Lung (tissue), 12 donors: Measurements from ENCODE around the gene PRPF39. TPM values are rescaled to one million over a fixed set of nuclear protein-coding genes. Genes with fewer than 3 reads are reported as not detected.

Source experiments
- ATAC-seq: fragments of 200-7000 bp; cut with Tn5 transposase; one replicate; pipeline ENCODE4 v1.9.1; 2020; ENCODE audit warnings: moderate number of reproducible peaks; ENCODE audit not compliant: insufficient read depth, low FRiP score
- DNase-seq, 3 donors: peaks; one replicate each; pipeline ENCODE4 v3.0.0-alpha.2; 2013 to 2017
- H3K27ac ChIP-seq, 2 donors: one replicate each; pipeline ENCODE4 v1.5.1; 2013; ENCODE audit warnings: mild to moderate bottlenecking in 2 of 2, moderate library complexity in 2 of 2, control low read depth in 1 of 2, inconsistent platforms in 1 of 2, low read depth in 1 of 2, low read length in 1 of 2
- H3K27me3 ChIP-seq, 3 donors: one replicate each; pipeline ENCODE4 v1.5.1; 2013; ENCODE audit warnings: low read length in 2 of 3; ENCODE audit not compliant: control insufficient read depth in 3 of 3, insufficient read depth in 3 of 3
- H3K36me3 ChIP-seq, 4 donors: one replicate each; pipeline ENCODE4 v1.5.1; 2013; ENCODE audit warnings: low read length in 4 of 4, mild to moderate bottlenecking in 1 of 4, moderate library complexity in 1 of 4; ENCODE audit not compliant: control insufficient read depth in 4 of 4, insufficient read depth in 4 of 4
- H3K4me1 ChIP-seq, 5 donors: one replicate each; pipeline ENCODE4 v1.5.1; 2013; ENCODE audit warnings: low read length in 5 of 5, mild to moderate bottlenecking in 2 of 5, moderate library complexity in 1 of 5; ENCODE audit not compliant: control insufficient read depth in 5 of 5, insufficient read depth in 5 of 5
- H3K4me3 ChIP-seq: one replicate; pipeline ENCODE4 v1.5.1; 2013; ENCODE audit warnings: mild to moderate bottlenecking, control low read depth, moderate library complexity
- H3K9ac ChIP-seq, 2 donors: one replicate each; pipeline ENCODE4 v1.5.1; 2013; ENCODE audit warnings: low read length in 2 of 2, control low read depth in 1 of 2; ENCODE audit not compliant: insufficient read depth in 1 of 2
- H3K9me3 ChIP-seq, 4 donors: one replicate each; pipeline ENCODE4 v1.5.1; 2013; ENCODE audit warnings: low read length in 3 of 4, mild to moderate bottlenecking in 1 of 4, moderate library complexity in 1 of 4; ENCODE audit not compliant: control insufficient read depth in 4 of 4, insufficient read depth in 3 of 4
- CTCF ChIP-seq: IDR thresholded peaks from 2 replicates; pipeline ENCODE4 v1.5.1; 2012; ENCODE audit warnings: mild to moderate bottlenecking; ENCODE audit errors: control extremely low read depth, extremely low read depth
- WGBS, 2 donors: extraction: QIAGEN DNeasy Blood & Tissue Kit; methylation state at CpG; one replicate each; pipeline ENCODE4 v1.1.7; 2013; 5-methylcytosine and 5-hydroxymethylcytosine counted together
- polyA plus RNA-seq, 2 donors: library from polyadenylated mRNA; stranded (reverse); fragments of 200-250 nt; gene quantifications; one replicate each; pipeline ENCODE4 v1.2.1, GENCODE V29; 2013
- total RNA-seq, 2 donors: library from RNA; depleted of rRNA in 1 of 2; stranded (reverse); fragments of >200 nt in 1 of 2; gene quantifications; one replicate each; pipeline ENCODE4 v1.2.1, GENCODE V29; 2014 to 2021
- donor health status: control.
- donor health status: control.
- donor health status: Bipolar disorder and iron deficiency.
- donor health status: healthy.
- donor health status: DM: yes; HTN: yes; CAD: no.

The PRPF39 gene
- total and polyA plus RNA-seq, 4 donors: 10.9 to 79.7 (median 29.7) TPM

GRCh38 chr14:45048385-45048784 is 35.5 kb upstream of the PRPF39 start:
- WGBS, 2 donors: 96 to 98% methylated on average over 2 of the region's 2 CpGs

GRCh38 chr14:45051180-45051579 is 32.7 kb upstream of the PRPF39 start:
- peaks cover 8 to 16% (median 13%) of the 10 kb centered on the region in 4 donors for H3K36me3 ChIP-seq
- no peak overlapping the region for H3K9ac ChIP-seq
- H3K27ac ChIP-seq: no peak overlapping the region
- DNase-seq (no peak), ATAC-seq (no peak)
- TF ChIP-seq CTCF: no peak
- no peaks in the 10 kb centered on the region for H3K9me3 ChIP-seq
- no peaks in the 10 kb centered on the region for H3K4me1 ChIP-seq
- H3K4me3 ChIP-seq: no peak overlapping the region
- H3K27me3 ChIP-seq: no peaks in the 10 kb centered on the region

More at GRCh38 chr14:45048385-45048784, 35.5 kb upstream of the PRPF39 start:
- no peaks in the 10 kb centered on the region for H3K27me3 ChIP-seq
- H3K27ac ChIP-seq: no peak overlapping the region
- H3K4me1 ChIP-seq: no peaks in the 10 kb centered on the region
- no peaks in the 10 kb centered on the region for H3K9me3 ChIP-seq
- peaks cover 9 to 15% (median 12%) of the 10 kb centered on the region in 4 donors for H3K36me3 ChIP-seq
- ATAC-seq (no peak), DNase-seq (no peak)
- H3K9ac ChIP-seq: no peak overlapping the region
- no peak overlapping the region for H3K4me3 ChIP-seq
- TF ChIP-seq CTCF: no peak

GRCh38 chr14:45051896-45052295 is 32.0 kb upstream of the PRPF39 start:
- WGBS, 2 donors: 93 to 97% methylated on average over 4 of the region's 4 CpGs
- ATAC-seq (no peak), DNase-seq (no peak)
- no peaks in the 10 kb centered on the region for H3K9me3 ChIP-seq
- no peaks in the 10 kb centered on the region for H3K27me3 ChIP-seq
- H3K9ac ChIP-seq: no peak overlapping the region
- H3K27ac ChIP-seq: no peak overlapping the region
- TF ChIP-seq CTCF: no peak
- H3K4me1 ChIP-seq: no peaks in the 10 kb centered on the region
- no peak overlapping the region for H3K4me3 ChIP-seq
- peaks cover 3 to 21% (median 12%) of the 10 kb centered on the region in 4 donors for H3K36me3 ChIP-seq

GRCh38 chr14:45057349-45057748 is 26.6 kb upstream of the PRPF39 start:
- Histone ChIP-seq H3K9me3 (no peaks in the 10 kb centered on the region), H3K9ac (no peak overlapping the region), H3K4me1 (no peaks in the 10 kb centered on the region), H3K27me3 (no peaks in the 10 kb centered on the region), H3K27ac (no peak overlapping the region), H3K36me3 (peaks cover 0 to 23% (median 11%) of the 10 kb centered on the region in 4 donors), H3K4me3 (no peak overlapping the region)
- no peak for TF ChIP-seq CTCF
- WGBS, 2 donors: 93 to 100% methylated on average over 2 of the region's 2 CpGs
- ATAC-seq: no peak
- DNase-seq: no peak
